ENCODE measurements around the gene PITPNM3. TPM values are rescaled to one million over a fixed set of nuclear protein-coding genes. Genes with fewer than 3 reads are reported as not detected.
A peak's percentile ranks its signal among the peaks of the same experiment; 100 is the strongest.

The PITPNM3 gene
- total and polyA plus RNA-seq, 12 donors = 0.12 to 0.70 (median 0.33) TPM

DNA sequence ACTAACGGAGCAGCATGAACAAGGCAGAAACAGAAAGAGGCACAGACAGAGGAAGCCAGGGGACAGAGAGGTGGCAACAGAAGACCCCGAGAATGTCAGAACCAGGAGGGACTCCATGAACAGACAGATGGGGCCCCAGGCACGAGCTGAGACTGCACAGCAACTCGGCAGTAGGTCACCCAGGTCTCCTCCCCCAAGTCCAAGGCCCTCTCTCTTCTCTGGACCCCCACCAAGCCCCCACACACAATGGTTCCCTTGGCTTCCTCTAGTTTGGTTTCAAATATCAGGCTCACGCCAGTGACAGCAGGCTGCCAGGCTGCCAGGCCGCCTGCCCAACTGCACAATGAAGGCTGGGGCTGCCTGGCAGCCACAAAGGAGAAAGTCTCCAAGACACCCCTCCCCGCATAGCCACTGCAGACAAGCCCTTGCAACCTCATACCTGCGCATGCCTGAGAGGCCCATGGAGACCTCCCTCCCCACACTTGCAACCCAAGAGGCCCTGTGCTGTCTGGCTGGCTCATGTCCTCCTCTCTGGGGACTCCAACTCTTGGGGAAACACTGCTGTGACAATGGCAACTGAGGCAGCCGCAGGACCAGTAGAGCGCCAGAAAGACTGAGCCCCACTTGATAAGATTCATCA lies 57.3 kb downstream of the PITPNM3 start:
- no peaks in the 10 kb centered on the region for H3K36me3 ChIP-seq
- intact Hi-C loops (cut with DNase I) = loop anchor here in 1 of 10 donors (10.0 kb wide), 1 partner anchor 56 kb away; the partner anchor contains the start of gene PITPNM3
- no peak overlapping the region for H3K4me3 ChIP-seq
- H3K27me3 ChIP-seq = peaks cover 0 to 21% (median 9%) of the 10 kb centered on the region in 7 donors
- no peaks in the 10 kb centered on the region for H3K9me3 ChIP-seq
- WGBS, 2 donors = 91% methylated on average over 10 of the region's 10 CpGs
- no peak overlapping the region for H3K27ac ChIP-seq
- H3K4me1 ChIP-seq = peaks cover 0 to 15% (median 5%) of the 10 kb centered on the region in 9 donors
- DNase-seq (no peak), ATAC-seq (no peak)
- TF ChIP-seq, protein P1, sequence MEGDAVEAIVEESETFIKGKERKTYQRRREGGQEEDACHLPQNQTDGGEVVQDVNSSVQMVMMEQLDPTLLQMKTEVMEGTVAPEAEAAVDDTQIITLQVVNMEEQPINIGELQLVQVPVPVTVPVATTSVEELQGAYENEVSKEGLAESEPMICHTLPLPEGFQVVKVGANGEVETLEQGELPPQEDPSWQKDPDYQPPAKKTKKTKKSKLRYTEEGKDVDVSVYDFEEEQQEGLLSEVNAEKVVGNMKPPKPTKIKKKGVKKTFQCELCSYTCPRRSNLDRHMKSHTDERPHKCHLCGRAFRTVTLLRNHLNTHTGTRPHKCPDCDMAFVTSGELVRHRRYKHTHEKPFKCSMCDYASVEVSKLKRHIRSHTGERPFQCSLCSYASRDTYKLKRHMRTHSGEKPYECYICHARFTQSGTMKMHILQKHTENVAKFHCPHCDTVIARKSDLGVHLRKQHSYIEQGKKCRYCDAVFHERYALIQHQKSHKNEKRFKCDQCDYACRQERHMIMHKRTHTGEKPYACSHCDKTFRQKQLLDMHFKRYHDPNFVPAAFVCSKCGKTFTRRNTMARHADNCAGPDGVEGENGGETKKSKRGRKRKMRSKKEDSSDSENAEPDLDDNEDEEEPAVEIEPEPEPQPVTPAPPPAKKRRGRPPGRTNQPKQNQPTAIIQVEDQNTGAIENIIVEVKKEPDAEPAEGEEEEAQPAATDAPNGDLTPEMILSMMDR (IDR thresholded peaks at IDR 0.05) = no peak

DNA sequence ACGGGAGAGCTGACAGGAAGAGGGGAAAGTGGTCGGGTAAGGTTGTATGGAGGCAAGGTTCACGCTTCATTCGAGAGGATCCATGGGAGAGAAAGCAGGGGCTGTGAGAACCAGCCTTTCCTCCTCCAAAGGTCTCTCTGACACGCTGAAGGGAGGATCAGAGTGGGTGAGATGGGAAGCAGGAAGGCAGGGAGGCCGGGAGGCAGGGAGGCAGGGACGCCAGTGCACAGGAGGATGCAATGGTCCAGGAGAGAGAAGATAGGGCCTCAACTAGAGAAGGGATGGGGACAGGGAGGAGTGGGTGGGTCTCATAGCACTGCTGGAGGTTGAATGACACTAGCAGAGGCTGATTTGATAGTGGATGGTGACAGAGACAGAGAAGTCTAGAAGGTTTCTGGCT lies 58.0 kb downstream of the PITPNM3 start:
- DNase-seq (no peak), ATAC-seq (no peak)
- TF ChIP-seq, protein P1 (IDR thresholded peaks at IDR 0.05) = no peak
- Histone ChIP-seq H3K4me3 (no peak overlapping the region), H3K27me3 (peaks cover 0 to 21% (median 12%) of the 10 kb centered on the region in 7 donors), H3K36me3 (no peaks in the 10 kb centered on the region), H3K27ac (no peak overlapping the region), H3K4me1 (peaks cover 0 to 15% (median 5%) of the 10 kb centered on the region in 9 donors), H3K9me3 (no peaks in the 10 kb centered on the region)
- intact Hi-C loops (cut with DNase I) = loop anchor here in 1 of 10 donors (10.0 kb wide), 1 partner anchor 56 kb away; the partner anchor contains the start of gene PITPNM3
- 75 to 76% methylated on average over 7 of the region's 7 CpGs for WGBS, 2 donors

DNA sequence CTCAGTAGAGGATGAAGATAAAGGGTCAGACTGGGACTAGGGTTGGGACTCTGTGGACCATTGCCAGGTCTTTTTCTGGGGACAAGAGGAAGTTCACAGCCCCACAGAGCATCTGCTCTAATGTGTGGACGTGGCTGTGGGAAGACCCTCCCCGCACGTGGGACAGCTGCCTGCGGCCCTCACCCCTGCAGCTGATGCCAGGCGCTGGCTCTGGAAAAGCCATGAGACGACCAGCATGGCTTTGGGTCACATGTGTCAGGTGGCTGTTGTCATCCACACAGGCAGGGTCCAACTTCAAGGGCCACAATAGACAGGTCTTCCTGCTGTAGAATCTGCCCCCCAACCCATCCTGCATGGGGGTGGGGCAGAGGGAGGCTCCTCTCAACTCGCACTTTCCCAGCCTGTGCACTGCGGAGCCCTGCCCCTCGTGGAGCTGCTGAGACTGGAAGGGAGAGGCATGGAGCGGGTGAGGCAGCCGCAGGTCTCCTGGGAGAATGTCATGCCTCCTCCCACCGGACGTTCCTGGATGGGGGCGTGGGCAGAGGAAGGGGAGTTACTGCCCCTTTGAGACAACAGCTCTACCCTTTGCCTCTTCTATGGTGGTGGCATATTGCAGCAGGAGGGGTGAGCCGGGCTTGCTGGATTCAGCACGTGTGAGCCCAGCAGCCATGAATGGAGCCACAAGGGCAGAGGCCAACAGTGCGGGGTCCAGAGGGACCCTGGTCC lies 58.7 kb downstream of the PITPNM3 start:
- DNase-seq = no peak
- H3K36me3 ChIP-seq = no peaks in the 10 kb centered on the region
- intact Hi-C loops (cut with DNase I) = loop anchor here in 1 of 10 donors (10.0 kb wide), 1 partner anchor 57 kb away; the partner anchor contains the start of gene PITPNM3
- no peak overlapping the region for H3K27ac ChIP-seq
- H3K27me3 ChIP-seq = peaks cover 0 to 21% (median 14%) of the 10 kb centered on the region in 7 donors
- TF ChIP-seq, protein P1 (IDR thresholded peaks at IDR 0.05) = no peak
- ATAC-seq = peak in 1 of 8 donors; percentile 23
- 43 to 47% methylated on average over 17 of the region's 17 CpGs for WGBS, 2 donors
- H3K4me3 ChIP-seq = no peak overlapping the region
- H3K9me3 ChIP-seq = no peaks in the 10 kb centered on the region
- H3K4me1 ChIP-seq = peaks cover 0 to 15% (median 5%) of the 10 kb centered on the region in 9 donors

DNA sequence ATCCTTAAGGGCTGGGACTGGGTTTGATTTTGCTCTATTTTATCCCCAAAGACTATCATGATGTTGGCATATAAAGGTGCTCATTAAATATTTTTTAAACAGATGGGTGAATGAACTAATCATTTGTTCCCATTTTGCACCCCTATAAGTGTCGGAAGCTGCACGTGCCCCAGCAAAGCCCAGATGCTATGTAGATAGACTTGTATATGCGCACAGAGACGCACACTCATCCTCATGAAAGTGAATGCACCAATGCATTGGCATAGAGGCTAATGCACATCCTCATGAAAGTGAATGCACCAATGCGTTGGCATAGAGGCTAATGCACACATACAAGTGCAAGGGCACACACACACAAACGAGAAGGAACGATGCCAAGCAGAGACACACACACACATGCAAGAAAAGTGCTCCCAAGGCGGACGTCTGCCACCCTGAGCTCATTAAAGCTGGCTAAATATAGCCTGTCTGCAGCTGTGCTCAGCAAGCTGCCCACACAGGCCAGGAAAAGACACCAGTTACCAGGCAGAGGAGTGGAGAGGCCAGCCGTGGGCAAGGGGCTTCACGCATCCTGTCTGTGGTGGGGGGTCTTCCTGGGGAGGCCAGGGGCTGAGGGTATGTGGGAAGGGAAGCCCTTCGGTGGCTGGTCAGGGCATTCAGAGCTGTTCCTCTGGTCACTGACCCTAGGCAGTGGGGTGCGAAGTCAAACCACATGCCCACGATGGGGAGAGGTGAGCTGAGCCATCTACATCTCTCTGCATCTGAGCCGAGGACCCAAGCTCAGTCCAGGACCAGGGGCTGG lies 59.5 kb downstream of the PITPNM3 start:
- no peak overlapping the region for H3K27ac ChIP-seq
- TF ChIP-seq, protein P1 (IDR thresholded peaks at IDR 0.05) = no peak
- H3K4me1 ChIP-seq = peaks cover 0 to 15% (median 5%) of the 10 kb centered on the region in 9 donors
- peak in 6 of 8 donors; percentile 35 to 69 (median 62) for ATAC-seq
- no peaks in the 10 kb centered on the region for H3K9me3 ChIP-seq
- peaks cover 0 to 21% (median 14%) of the 10 kb centered on the region in 7 donors for H3K27me3 ChIP-seq
- intact Hi-C loops (cut with DNase I) = loop anchor here in 1 of 10 donors (10.0 kb wide), 1 partner anchor 58 kb away; the partner anchor contains the start of gene PITPNM3
- no peak for DNase-seq
- no peak overlapping the region for H3K4me3 ChIP-seq
- no peaks in the 10 kb centered on the region for H3K36me3 ChIP-seq
- 47 to 52% methylated on average over 15 of the region's 15 CpGs for WGBS, 2 donors
